HCT116 (cell line): Measurements from ENCODE around the gene GGCX.

Experiments
- EGR1 ChIP-seq: IDR thresholded peaks from 2 replicates; pipeline ENCODE4 v1.6.1; 2012; ENCODE audit warnings: low read depth
- JUND ChIP-seq: IDR thresholded peaks from 2 replicates; pipeline ENCODE4 v1.6.1; 2012
- POLR2A ChIP-seq: IDR thresholded peaks from 2 replicates; pipeline ENCODE4 v1.7.0; 2011; ENCODE audit warnings: borderline replicate concordance; ENCODE audit not compliant: insufficient read depth, insufficient read length; ENCODE audit errors: extremely low read depth
- POLR2AphosphoS5 ChIP-seq: IDR thresholded peaks from 2 replicates; pipeline ENCODE4 v1.6.1; 2011; ENCODE audit warnings: mild to moderate bottlenecking, low read depth, low read length, moderate library complexity
- YY1 ChIP-seq: IDR thresholded peaks from 2 replicates; pipeline ENCODE4 v1.6.1; 2011; ENCODE audit warnings: low read length, low read depth, moderate library complexity, mild to moderate bottlenecking; ENCODE audit not compliant: insufficient replicate concordance; ENCODE audit errors: extremely low read depth
- TF ChIP-seq, protein P1 (sequence below), 3 experiments: fragments of 200-600 bp in 1 of 3; sonication (generic) in 1 of 3; IDR thresholded peaks in 2 of 3; conservative IDR thresholded peaks in 1 of 3; 2 replicates each; pipeline ENCODE4 v1.5.1; 2012 to 2017; ENCODE audit warnings: low read depth in 2 of 3, low read length in 2 of 3, antibody characterized with exemption in 1 of 3, borderline replicate concordance in 1 of 3, control low read depth in 1 of 3, mild to moderate bottlenecking in 1 of 3, mixed read lengths in 1 of 3, mixed run types in 1 of 3, moderate library complexity in 1 of 3; ENCODE audit not compliant: insufficient read depth in 1 of 3
- TF ChIP-seq, protein P2 (sequence below): IDR thresholded peaks from 2 replicates; pipeline ENCODE4 v1.6.1; 2012; ENCODE audit warnings: low read depth
- TF ChIP-seq, protein P3 (sequence below): IDR thresholded peaks from 2 replicates; pipeline ENCODE4 v1.6.1; 2011; ENCODE audit warnings: mild to moderate bottlenecking, low read length, moderate library complexity; ENCODE audit not compliant: insufficient replicate concordance; ENCODE audit errors: extremely low read depth

DNA sequence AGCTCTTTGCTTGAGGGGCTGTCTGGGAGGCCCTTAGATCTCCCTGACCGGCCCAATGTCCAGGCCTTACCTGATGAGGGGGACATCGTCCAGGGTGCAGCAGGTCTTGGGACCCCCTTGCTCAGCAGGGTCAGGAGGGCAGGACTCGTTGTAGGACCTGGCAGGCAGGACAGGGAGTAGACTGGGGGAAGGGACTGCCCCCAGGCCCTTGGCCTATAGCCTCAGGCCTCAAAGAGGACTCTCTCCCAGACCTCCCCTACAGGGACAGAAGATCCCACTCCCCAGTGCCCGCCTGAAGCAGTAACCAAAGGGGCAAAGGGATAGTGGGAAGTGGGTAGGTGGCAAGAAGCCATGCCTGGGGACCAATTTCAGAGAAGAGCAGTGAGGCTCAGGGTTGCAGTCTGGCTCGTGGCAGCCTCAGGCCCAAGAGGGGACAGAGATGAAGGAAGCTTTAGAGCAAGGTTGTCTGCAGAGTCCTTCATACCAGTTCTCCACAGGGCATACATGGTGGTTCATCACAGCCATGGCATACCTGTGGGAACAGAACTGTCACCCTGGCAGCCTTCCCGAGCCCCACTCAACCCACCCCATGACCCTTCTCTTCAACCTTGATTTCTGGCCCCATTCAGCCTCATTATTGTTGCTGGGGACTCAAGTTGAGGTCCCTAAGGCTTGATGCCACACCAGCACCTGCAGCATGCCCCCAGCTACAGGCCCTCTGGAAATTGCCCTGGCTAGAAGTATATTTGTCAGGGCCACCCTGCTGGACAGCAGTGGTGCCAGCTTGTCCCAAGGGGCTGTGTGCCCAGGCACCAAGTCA, 39.9 kb upstream of the GGCX start:
- no peak for TF ChIP-seq POLR2A
- TF ChIP-seq, protein P1, sequence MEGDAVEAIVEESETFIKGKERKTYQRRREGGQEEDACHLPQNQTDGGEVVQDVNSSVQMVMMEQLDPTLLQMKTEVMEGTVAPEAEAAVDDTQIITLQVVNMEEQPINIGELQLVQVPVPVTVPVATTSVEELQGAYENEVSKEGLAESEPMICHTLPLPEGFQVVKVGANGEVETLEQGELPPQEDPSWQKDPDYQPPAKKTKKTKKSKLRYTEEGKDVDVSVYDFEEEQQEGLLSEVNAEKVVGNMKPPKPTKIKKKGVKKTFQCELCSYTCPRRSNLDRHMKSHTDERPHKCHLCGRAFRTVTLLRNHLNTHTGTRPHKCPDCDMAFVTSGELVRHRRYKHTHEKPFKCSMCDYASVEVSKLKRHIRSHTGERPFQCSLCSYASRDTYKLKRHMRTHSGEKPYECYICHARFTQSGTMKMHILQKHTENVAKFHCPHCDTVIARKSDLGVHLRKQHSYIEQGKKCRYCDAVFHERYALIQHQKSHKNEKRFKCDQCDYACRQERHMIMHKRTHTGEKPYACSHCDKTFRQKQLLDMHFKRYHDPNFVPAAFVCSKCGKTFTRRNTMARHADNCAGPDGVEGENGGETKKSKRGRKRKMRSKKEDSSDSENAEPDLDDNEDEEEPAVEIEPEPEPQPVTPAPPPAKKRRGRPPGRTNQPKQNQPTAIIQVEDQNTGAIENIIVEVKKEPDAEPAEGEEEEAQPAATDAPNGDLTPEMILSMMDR (IDR thresholded peaks at IDR 0.05 in 2 of 3, conservative IDR thresholded peaks at IDR 0.05 in 1 of 3; ENCODE audit: borderline replicate concordance in 1 of 3, insufficient read depth in 1 of 3, low read depth in 2 of 3, low read length in 2 of 3): no peak
- no peak for TF ChIP-seq JUND
- TF ChIP-seq EGR1: no peak
- no peak for TF ChIP-seq YY1
- TF ChIP-seq, protein P2, sequence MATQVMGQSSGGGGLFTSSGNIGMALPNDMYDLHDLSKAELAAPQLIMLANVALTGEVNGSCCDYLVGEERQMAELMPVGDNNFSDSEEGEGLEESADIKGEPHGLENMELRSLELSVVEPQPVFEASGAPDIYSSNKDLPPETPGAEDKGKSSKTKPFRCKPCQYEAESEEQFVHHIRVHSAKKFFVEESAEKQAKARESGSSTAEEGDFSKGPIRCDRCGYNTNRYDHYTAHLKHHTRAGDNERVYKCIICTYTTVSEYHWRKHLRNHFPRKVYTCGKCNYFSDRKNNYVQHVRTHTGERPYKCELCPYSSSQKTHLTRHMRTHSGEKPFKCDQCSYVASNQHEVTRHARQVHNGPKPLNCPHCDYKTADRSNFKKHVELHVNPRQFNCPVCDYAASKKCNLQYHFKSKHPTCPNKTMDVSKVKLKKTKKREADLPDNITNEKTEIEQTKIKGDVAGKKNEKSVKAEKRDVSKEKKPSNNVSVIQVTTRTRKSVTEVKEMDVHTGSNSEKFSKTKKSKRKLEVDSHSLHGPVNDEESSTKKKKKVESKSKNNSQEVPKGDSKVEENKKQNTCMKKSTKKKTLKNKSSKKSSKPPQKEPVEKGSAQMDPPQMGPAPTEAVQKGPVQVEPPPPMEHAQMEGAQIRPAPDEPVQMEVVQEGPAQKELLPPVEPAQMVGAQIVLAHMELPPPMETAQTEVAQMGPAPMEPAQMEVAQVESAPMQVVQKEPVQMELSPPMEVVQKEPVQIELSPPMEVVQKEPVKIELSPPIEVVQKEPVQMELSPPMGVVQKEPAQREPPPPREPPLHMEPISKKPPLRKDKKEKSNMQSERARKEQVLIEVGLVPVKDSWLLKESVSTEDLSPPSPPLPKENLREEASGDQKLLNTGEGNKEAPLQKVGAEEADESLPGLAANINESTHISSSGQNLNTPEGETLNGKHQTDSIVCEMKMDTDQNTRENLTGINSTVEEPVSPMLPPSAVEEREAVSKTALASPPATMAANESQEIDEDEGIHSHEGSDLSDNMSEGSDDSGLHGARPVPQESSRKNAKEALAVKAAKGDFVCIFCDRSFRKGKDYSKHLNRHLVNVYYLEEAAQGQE: no peak
- TF ChIP-seq POLR2AphosphoS5: no peak; the same call in 1 of the 2 replicates
- TF ChIP-seq, protein P3, sequence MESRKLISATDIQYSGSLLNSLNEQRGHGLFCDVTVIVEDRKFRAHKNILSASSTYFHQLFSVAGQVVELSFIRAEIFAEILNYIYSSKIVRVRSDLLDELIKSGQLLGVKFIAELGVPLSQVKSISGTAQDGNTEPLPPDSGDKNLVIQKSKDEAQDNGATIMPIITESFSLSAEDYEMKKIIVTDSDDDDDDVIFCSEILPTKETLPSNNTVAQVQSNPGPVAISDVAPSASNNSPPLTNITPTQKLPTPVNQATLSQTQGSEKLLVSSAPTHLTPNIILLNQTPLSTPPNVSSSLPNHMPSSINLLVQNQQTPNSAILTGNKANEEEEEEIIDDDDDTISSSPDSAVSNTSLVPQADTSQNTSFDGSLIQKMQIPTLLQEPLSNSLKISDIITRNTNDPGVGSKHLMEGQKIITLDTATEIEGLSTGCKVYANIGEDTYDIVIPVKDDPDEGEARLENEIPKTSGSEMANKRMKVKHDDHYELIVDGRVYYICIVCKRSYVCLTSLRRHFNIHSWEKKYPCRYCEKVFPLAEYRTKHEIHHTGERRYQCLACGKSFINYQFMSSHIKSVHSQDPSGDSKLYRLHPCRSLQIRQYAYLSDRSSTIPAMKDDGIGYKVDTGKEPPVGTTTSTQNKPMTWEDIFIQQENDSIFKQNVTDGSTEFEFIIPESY: no peak
